ENCODE results near the gene PID1.

DNA sequence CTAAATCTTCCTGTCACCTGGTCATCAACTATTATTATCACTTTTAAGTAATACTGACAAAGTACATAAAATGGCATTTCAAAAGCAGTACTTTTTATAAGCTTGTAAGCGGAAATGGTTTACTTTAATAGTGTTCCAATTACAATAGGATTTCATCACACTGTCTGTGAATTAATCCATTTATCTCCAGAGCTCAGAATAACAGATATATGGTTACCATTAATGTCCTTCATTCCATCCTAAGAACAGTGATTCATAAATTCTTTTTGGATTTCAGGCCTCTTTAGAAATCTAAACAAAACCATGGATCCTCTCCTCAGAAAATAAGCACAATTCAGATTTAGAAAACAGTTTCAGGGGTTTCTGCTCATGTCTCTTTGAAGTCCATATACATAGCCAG lies 68.4 kb downstream of the PID1 start:
- TF ChIP-seq POLR2AphosphoS5 (IDR thresholded peaks at IDR 0.05) = no peak
- TF ChIP-seq, protein P1, sequence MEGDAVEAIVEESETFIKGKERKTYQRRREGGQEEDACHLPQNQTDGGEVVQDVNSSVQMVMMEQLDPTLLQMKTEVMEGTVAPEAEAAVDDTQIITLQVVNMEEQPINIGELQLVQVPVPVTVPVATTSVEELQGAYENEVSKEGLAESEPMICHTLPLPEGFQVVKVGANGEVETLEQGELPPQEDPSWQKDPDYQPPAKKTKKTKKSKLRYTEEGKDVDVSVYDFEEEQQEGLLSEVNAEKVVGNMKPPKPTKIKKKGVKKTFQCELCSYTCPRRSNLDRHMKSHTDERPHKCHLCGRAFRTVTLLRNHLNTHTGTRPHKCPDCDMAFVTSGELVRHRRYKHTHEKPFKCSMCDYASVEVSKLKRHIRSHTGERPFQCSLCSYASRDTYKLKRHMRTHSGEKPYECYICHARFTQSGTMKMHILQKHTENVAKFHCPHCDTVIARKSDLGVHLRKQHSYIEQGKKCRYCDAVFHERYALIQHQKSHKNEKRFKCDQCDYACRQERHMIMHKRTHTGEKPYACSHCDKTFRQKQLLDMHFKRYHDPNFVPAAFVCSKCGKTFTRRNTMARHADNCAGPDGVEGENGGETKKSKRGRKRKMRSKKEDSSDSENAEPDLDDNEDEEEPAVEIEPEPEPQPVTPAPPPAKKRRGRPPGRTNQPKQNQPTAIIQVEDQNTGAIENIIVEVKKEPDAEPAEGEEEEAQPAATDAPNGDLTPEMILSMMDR (IDR thresholded peaks at IDR 0.05) = no peak

Measured in suprapubic skin (tissue), 3 donors.